Measurements from ENCODE around the gene ARID2.
A peak's percentile ranks its signal among the peaks of the same experiment; 100 is the strongest.

ARID2 gene

GRCh38 chr12:45729233-45730083 lies at the start of gene ARID2:
TSS of gene ARID2 (plus strand) at chr12:45729706. CDS start at chr12:45729837, 131 bp downstream.
- DNase-seq = peak; percentile 26 to 73

GRCh38 chr12:45680362-45680761 lies 49.1 kb upstream of the ARID2 start:
- no peak for DNase-seq

- DNase-seq = no peak
These were observed 48.0 kb upstream of the ARID2 start for GRCh38 chr12:45681465-45681864.

- DNase-seq = no peak
These were observed 43.8 kb upstream of the ARID2 start for GRCh38 chr12:45685680-45686079.

- DNase-seq = no peak
These were observed 42.2 kb upstream of the ARID2 start for GRCh38 chr12:45687081-45688015.

GRCh38 chr12:45688183-45688582 lies 41.3 kb upstream of the ARID2 start:
- no peak for DNase-seq

- no peak for DNase-seq
These were observed 34.5 kb upstream of the ARID2 start for GRCh38 chr12:45695035-45695434.

- DNase-seq = no peak
These were observed 33.9 kb upstream of the ARID2 start for GRCh38 chr12:45695606-45696005.

- no peak for DNase-seq
These were observed 33.5 kb upstream of the ARID2 start for GRCh38 chr12:45696049-45696448.

GRCh38 chr12:45697371-45697770 lies 32.1 kb upstream of the ARID2 start:
- no peak for DNase-seq

- no peak for DNase-seq
These were observed 28.2 kb upstream of the ARID2 start for GRCh38 chr12:45701296-45701695.

- no peak for DNase-seq
These were observed 25.6 kb upstream of the ARID2 start for GRCh38 chr12:45703942-45704341.

GRCh38 chr12:45704968-45705367 lies 24.5 kb upstream of the ARID2 start:
- DNase-seq = no peak

- no peak for DNase-seq
These were observed 24.1 kb upstream of the ARID2 start for GRCh38 chr12:45705404-45705803.

- DNase-seq = no peak
These were observed 22.2 kb upstream of the ARID2 start for GRCh38 chr12:45707241-45707857.

GRCh38 chr12:45708363-45708762 lies 21.1 kb upstream of the ARID2 start:
- no peak for DNase-seq

GRCh38 chr12:45708901-45709300 lies 20.6 kb upstream of the ARID2 start:
- DNase-seq = no peak

GRCh38 chr12:45712319-45712718 lies 17.2 kb upstream of the ARID2 start:
- DNase-seq = no peak

GRCh38 chr12:45713078-45713477 lies 16.4 kb upstream of the ARID2 start:
- no peak for DNase-seq

GRCh38 chr12:45718306-45718705 lies 11.2 kb upstream of the ARID2 start:
- DNase-seq = no peak

- DNase-seq = no peak
These were observed 9.4 kb upstream of the ARID2 start for GRCh38 chr12:45720069-45720468.

- no peak for DNase-seq
These were observed 8.1 kb upstream of the ARID2 start for GRCh38 chr12:45721369-45721768.

- no peak for DNase-seq
These were observed 7.6 kb upstream of the ARID2 start for GRCh38 chr12:45721954-45722353.
